KOPT-K1 (cell line): ENCODE measurements around the gene MADD.

Experiments used
- H3K27ac ChIP-seq: fragments of 200-600 bp; sonication (generic); 2 replicates; pipeline ENCODE4 v1.5.1; 2016; ENCODE audit warnings: antibody characterized with exemption, mild to moderate bottlenecking, low read depth, low read length; ENCODE audit not compliant: poor library complexity, severe bottlenecking
- H3K36me3 ChIP-seq: fragments of 200-600 bp; sonication (generic); 2 replicates; pipeline ENCODE4 v1.5.1; 2017; ENCODE audit warnings: antibody characterized with exemption, mild to moderate bottlenecking, low read length, moderate library complexity; ENCODE audit not compliant: insufficient read depth
- H3K9me3 ChIP-seq: fragments of 200-600 bp; sonication (generic); 2 replicates; pipeline ENCODE4 v1.5.1; 2017; ENCODE audit warnings: antibody characterized with exemption, low read length, mild to moderate bottlenecking; ENCODE audit not compliant: insufficient read depth, poor library complexity, severe bottlenecking

MADD gene

DNA sequence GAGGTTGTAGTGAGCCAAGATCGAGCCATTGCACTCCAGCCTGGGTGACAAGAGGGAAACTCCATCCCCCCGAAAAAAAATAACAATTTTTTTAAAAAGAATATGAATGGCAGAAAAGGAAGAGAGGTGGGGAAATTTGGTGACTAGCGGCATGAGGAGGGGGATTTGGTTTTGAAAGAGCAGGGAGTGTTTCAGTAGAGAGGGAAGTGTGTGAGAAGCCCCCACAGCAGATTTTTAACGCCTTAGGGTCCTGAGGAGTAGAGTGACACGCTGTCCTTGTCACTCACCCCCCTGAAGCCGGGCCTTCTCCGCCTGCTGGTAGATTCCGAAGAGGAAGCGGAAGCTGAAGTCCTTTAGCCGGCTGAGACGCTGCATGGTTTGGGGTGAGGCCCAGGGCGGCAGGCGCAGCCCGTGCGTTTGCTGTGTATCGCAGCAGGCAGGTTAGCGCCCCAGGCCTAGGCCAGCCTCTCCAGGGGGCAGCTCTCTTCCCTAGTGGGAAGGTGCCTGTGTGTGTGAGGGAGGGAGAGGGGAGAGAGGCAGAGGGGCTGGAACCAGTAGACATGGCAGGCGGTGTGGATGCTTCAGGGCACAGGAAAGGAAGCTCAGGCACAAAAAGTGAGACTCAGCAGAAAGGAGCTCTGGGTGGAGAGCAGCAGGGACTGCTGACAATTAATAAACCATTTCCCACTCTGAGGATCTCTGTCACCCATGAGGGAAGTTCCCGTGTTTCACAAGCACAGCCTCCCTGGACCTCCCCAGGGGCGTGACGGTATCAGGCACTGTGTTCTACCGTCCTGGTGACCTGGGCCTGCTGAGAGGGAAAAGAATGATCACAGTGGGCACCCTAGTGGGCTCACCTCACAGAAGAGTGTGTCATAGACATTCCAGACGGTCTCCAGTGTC is 25.2 kb upstream of the MADD start:
- peaks cover 69% of the 10 kb centered on the region for H3K36me3 ChIP-seq
- no peak overlapping the region for H3K27ac ChIP-seq
- no peaks in the 10 kb centered on the region for H3K9me3 ChIP-seq

DNA sequence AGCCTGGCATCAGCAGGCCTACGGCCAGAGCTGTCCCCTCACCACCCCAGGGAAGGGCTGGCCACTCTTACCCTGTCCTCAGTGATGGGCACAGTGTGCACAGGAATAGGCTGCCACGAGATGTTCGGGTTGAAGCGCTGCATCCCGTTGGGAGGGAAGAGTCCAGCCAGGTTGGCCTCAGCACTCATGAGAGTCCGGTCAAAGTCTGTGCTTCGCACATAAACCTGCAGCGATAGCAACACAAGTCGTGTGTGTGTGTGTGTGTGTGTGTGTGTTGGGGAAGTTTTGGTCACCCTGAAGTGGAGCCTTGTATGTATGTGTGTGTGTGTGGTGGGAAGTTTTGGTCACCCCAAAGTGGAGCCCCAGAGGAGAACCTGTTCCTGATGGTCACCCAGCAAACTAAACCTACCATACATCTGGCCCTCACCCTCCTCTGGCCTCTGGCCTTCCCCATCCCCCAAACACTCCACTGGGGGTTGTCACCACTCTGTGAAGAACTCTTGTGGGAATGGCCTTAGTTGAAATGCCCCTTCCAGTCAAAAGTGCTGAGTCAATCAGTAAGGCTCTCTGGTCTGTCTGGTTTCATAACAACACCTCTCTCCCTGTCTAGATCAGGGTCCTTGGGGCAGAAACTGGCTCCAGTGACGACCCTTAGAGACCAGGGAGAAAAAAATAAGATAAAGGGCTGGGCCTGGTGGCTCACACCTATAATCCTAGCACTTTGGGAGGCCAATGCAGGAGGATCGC is 24.1 kb upstream of the MADD start:
- no peak overlapping the region for H3K27ac ChIP-seq
- H3K9me3 ChIP-seq = no peaks in the 10 kb centered on the region
- peaks cover 59% of the 10 kb centered on the region for H3K36me3 ChIP-seq

DNA sequence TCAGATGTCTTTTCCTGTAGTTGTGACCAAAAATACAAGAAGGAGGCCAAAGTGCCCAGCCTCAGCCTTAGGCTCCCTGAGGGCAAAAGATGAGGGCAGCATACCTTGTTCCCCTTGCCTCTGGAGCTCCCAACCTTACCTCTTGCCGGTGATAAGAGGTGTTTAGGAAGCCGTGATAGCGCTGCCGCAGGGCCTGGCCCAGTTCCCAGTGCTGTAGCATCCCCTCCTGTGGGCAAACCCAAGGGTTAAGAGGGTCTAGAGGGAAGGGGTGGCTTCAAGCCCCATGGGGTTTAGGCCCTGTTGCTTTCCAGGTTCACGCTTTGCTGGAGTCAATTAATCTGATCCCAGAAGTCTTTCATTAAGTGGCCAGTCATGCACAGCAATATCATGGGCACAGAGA is 22.4 kb upstream of the MADD start:
- Histone ChIP-seq H3K27ac (peak overlapping the region; percentile 84), H3K36me3 (peaks cover 41% of the 10 kb centered on the region), H3K9me3 (no peaks in the 10 kb centered on the region)

DNA sequence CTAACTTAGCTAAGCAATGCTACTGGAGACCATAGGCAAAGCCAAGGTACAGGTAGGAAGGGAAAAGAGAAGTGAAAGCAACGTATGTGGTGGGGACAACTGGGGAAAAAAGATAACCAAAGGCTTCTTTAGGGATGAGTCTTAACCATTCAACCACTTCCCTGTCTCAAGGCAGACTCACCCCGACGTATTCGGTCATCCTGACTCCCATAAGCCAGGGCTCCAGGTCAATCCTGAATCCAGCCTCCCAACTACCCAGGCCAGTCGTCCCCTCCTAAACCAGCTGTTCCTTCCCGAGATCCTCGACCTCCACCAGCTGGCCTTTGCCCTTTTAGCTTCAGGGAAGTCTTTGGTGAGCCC is 21.6 kb upstream of the MADD start:
- Histone ChIP-seq H3K27ac (peak overlapping the region; percentile 84), H3K9me3 (no peaks in the 10 kb centered on the region), H3K36me3 (peaks cover 34% of the 10 kb centered on the region)

DNA sequence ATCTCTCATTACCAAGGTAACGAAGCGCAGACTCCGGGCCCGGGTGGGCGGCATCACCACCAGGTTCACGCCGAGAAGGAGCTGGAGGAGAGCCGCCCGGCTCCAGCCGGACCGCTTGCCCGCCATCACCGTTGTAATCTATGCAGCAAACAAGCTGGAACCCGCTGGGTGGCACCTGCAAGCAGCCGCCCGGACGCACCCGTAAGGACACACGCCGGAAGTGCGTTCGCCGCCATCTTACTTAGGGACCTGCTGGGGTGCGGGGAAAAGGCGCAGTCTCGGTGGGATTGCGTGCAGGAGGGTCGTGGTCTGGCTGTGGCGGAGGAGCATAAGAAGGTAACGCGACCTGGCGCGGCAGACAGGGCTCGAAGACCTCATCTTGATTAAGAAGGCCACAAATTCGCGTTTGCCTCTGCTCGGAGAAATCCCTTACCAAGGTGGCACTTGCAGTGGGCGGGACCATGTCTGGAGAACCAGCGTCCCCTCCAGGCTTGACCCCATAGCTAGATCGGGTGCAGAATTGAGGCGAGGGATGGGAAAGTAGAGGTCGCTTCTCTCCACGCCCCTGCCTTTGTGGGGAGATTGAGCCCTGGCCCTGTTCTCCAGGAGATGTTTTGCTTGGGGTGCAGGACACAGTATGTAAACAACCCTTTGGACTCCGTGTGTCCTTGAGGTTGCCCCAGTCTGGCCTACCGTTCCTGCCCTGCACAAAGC is 21.1 kb upstream of the MADD start, which contains the start of gene ACP2:
Gene ACP2, minus strand, starts transcription at position 151 of the 714 bp plus-strand sequence. Its CDS starts 25 bp downstream, at position 126.
- Histone ChIP-seq H3K9me3 (no peaks in the 10 kb centered on the region), H3K27ac (peak within 1 kb of the TSS; percentile 84), H3K36me3 (peaks cover 29% of the 10 kb centered on the region)

DNA sequence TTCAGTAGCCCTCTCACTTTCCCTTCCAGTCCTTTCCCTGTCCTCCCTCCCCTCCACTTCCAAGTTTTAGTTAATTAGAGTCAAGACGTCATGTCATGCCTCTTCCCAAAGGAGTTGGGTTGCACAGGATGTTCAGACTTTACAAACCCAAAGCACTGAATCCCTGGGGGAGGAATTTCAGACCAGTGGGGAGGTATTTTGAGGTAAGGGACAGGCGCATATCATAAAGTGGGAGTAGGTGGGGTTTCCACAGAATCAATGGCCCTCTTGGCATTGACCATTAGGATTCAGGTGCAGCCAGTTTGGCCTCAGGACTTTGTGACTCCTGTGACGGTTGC is 20.6 kb upstream of the MADD start:
- Histone ChIP-seq H3K27ac (peak overlapping the region; percentile 84), H3K9me3 (no peaks in the 10 kb centered on the region)

DNA sequence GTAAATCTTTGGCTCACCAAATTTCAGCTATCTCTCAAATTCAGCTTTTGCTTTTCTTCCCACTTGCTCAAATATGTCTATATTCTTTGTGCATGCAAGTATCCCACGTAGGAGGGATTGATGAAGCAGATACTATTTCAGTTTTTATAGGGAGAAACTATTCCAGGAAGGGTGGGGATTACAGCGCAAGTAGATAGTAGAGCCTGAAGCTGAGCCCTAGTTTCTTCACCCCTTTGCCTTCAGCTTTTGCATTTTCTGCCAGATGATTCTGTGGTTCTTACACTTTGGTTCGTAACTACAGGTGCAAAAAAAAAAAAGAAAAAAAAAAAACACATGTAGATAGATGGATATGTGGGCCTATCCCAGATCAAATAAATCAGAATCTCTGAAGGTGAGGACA is 18.2 kb upstream of the MADD start:
- Histone ChIP-seq H3K9me3 (no peaks in the 10 kb centered on the region), H3K36me3 (peaks cover 5% of the 10 kb centered on the region; the same call in 1 of the 2 replicates), H3K27ac (no peak overlapping the region)

More for the DNA sequence above, 20.6 kb upstream of the MADD start:
- H3K36me3 ChIP-seq = peaks cover 24% of the 10 kb centered on the region

DNA sequence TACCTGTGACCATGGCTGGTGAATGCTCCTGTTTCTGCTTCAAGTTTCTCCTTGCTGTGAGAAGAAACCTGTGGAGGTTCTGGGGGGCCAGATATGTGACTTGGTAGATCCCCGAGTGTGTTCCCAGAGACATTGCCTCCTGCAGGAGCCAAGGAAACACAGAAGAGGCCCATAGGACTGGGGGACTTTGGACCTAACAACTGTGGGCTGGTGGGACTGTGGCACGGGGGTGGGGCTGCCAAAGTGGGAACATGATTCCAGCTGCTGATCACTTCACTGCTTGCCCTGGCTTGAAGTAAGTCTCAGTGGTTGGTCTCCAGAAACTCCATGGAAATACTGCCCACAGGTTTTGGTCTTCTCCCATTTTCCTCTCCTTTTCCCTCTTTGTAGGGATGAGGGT is 16.3 kb upstream of the MADD start:
- H3K9me3 ChIP-seq = no peaks in the 10 kb centered on the region
- no peak overlapping the region for H3K27ac ChIP-seq
- no peaks in the 10 kb centered on the region for H3K36me3 ChIP-seq

DNA sequence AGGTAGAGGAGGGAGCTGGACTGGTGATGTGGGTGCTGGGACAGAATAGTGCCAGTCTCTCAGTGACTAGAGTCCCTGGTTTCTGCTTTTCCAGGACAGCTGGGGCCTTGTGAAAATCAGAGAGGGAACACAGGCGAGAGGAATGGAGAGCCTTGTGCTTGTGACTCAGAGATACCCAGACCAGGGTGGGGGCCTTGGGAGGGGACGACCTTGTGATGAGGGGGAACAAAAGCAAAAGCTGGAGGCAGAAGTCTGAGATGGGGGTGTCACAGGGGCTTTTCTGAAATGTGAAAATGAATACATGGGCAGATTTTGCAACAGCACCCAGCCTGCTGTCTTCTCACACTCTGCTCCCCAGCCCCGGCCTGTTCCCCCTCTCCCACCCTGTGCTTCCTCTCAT is 15.5 kb upstream of the MADD start:
- H3K36me3 ChIP-seq = no peaks in the 10 kb centered on the region
- H3K9me3 ChIP-seq = no peaks in the 10 kb centered on the region
- no peak overlapping the region for H3K27ac ChIP-seq

DNA sequence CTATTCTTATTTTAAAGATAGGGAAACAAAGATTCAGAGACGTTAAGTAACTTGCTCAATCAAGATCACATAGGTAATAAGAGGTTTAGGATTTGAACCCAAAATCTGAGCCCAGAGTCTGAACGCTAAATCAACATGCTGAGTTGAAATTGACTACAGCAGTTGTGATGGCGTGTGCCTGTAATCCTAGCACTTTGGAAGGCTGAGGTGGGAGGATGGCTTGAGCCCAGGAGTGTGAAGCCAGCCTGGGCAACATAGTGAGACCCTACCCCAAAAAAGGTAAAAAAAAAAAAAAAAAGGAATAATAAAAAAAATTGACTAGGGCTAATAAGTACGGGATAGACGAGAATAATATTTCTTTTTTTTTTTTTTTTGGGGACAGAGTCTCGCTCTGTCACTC is 13.6 kb upstream of the MADD start:
- H3K36me3 ChIP-seq = no peaks in the 10 kb centered on the region
- H3K9me3 ChIP-seq = no peaks in the 10 kb centered on the region
- no peak overlapping the region for H3K27ac ChIP-seq

DNA sequence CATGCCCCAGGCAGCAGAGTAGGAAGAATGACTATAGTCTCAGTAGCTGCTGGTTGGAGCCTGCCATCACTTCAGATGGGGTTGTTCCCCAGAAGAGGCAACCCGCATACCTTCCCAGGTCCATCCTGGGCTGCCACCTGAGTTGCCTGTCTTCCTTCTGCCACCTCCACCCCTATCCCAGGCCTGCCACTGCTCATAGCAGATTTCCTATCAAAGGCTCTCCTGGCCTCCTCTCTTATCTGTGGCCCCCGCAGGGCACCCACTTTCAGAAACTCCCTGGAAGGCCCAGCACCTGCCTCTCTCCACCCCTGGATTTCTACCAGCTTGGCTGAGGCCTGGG is 12.8 kb upstream of the MADD start:
- H3K36me3 ChIP-seq = no peaks in the 10 kb centered on the region
- H3K27ac ChIP-seq = no peak overlapping the region

DNA sequence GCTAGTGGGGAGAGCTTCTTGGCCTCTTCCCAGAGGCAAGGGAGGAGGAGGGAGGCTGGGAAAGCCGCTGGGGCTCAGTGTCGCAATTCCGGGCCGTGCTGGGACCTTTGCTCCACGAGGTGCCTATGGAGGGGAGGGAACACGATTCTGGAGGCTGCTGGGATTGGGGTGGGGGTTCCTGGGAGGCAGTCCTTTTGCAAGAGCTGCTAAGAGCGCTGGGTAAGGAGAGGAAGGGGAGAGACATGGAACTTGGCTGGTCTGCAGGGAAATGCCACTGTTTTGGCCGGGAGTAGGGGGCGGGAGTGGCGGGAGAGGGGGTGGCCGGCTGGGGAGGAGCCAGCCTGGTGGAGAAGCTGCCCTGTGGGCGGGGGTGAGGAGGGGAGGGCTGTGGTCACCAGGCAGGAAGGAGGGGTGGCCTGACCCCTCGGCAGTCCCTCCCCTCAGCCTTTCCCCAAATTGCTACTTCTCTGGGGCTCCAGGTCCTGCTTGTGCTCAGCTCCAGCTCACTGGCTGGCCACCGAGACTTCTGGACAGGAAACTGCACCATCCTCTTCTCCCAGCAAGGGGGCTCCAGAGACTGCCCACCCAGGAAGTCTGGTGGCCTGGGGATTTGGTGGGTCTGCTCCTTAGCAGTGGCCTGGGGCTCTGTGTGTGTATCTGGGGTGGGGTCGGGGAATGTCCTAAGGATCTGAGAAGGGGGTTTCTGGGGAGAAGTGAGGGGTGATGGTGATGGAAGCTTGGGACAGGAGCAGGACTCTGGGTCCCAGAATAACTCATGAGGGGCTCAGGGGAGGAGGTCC is 12.2 kb upstream of the MADD start, which contains the start of gene NR1H3:
Gene NR1H3, plus strand, starts transcription at position 480 of the 800 bp plus-strand sequence. CDS start 1,221 bp downstream, outside the sequence.
- Histone ChIP-seq H3K9me3 (no peaks in the 10 kb centered on the region), H3K27ac (no peak within 1 kb of the TSS), H3K36me3 (no peaks in the 10 kb centered on the region)

More for the DNA sequence above, 12.8 kb upstream of the MADD start:
- H3K9me3 ChIP-seq = no peaks in the 10 kb centered on the region

DNA sequence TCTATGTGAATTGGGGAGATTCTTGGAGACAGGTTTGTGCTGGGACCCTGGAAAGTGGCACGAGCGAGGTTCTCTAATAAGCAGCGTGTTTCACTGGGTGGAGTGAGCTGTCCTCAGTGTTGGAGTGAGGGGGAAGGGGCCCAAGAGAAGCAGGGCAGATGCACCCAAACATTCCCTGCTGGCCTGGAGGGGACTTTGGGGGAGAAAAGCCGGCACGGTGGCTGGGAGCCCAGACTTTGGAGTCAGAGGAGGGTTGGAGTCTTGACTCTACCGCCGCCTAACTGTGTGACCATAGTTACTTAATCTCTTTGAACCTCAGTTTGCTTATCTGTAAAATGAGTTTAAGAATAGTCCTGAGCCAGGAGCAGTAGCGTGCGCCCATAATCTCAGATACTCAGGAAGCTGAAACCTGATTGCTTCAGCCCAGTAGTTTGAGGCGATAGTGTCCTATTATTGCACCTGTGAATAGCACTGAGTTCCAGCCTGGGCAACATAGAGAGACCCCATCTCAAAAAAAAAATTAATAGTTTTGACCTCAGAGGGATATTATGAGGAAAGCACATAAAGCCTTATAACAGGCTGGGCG is 11.5 kb upstream of the MADD start:
- H3K9me3 ChIP-seq = no peaks in the 10 kb centered on the region
- H3K36me3 ChIP-seq = no peaks in the 10 kb centered on the region
- no peak overlapping the region for H3K27ac ChIP-seq

DNA sequence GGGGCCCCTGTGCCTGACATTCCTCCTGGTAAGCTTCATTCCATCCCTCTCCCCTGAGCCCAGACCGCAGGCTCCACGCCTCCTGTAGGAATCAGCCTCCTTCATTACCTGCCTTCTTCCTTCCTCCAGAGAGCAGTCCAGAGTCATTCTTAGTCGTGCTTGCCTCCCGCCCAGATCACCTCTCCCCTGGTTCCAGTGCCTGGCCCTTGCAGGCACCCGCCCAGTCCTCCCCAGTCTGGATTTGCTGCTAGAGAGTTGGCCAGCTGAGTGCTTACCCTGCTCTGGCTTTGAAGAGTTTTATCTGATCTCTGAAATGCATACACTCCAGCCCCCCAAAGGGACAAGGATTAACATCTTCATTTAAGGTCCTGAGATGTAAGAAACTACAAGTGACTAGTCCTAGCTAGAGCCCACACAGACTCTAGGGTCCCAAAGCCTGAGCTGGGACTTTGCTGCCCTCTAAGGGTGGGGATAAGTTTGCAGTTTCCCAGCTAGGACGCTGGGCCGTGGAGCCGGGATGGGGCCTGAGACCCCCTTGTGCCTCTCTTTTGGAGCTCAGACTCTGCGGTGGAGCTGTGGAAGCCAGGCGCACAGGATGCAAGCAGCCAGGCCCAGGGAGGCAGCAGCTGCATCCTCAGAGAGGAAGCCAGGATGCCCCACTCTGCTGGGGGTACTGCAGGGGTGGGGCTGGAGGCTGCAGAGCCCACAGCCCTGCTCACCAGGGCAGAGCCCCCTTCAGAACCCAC is 10.5 kb upstream of the MADD start:
- Histone ChIP-seq H3K36me3 (no peaks in the 10 kb centered on the region), H3K27ac (no peak overlapping the region), H3K9me3 (no peaks in the 10 kb centered on the region)
